ENCODE results near the gene PPIA.

The PPIA gene

GRCh38 chr7:44847920-44848634 lies 51.6 kb downstream of the PPIA start, which contains the start of gene H2AZ2:
Gene H2AZ2 (minus strand): TSS chr7:44848087. CDS start chr7:44847971, 116 bp downstream.
- peaks cover 15% of the 10 kb centered on the region for H3K4me1 ChIP-seq (ENCODE audit: low read length)
- peaks cover 29% of the 10 kb centered on the region for H4K20me1 ChIP-seq (ENCODE audit: insufficient read depth, low read length)
- H3K4me3 ChIP-seq (ENCODE audit: low read length), result peak within 1 kb of the TSS; percentile 86
- H3K4me2 ChIP-seq (ENCODE audit: low read length), result peak within 1 kb of the TSS; percentile 85
- TF ChIP-seq CTCF (IDR thresholded peaks at IDR 0.05; ENCODE audit: low read depth, low read length) (no peak), EZH2phosphoT487 (IDR thresholded peaks at IDR 0.05; ENCODE audit: low read depth) (no peak)
- H3K27me3 ChIP-seq (ENCODE audit: low read depth, low read length), result no peaks in the 10 kb centered on the region
- H3K79me2 ChIP-seq (ENCODE audit: low read length), result peaks cover 52% of the 10 kb centered on the region
- peak within 1 kb of the TSS; percentile 78 for H3K27ac ChIP-seq (ENCODE audit: low read length)
- H3K36me3 ChIP-seq (replicated peaks; ENCODE audit: low read depth, low read length), result peaks cover 4% of the 10 kb centered on the region
- H3K9me3 ChIP-seq (ENCODE audit: insufficient read depth, low read length), result no peaks in the 10 kb centered on the region
- H2AFZ ChIP-seq (ENCODE audit: low read depth, low read length), result peak within 1 kb of the TSS; percentile 20; the same call in 1 of the 2 replicates
- peak within 1 kb of the TSS; percentile 89 for H3K9ac ChIP-seq (ENCODE audit: low read length)

- Histone ChIP-seq H3K79me2 (ENCODE audit: low read length) (peaks cover 39% of the 10 kb centered on the region), H3K4me2 (ENCODE audit: low read length) (peak overlapping the region; percentile 63), H2AFZ (ENCODE audit: low read depth, low read length) (no peak overlapping the region), H3K9me3 (ENCODE audit: insufficient read depth, low read length) (no peaks in the 10 kb centered on the region), H3K4me3 (ENCODE audit: low read length) (peak overlapping the region; percentile 86), H3K9ac (ENCODE audit: low read length) (peak overlapping the region; percentile 89), H4K20me1 (ENCODE audit: insufficient read depth, low read length) (peaks cover 23% of the 10 kb centered on the region), H3K27ac (ENCODE audit: low read length) (no peak overlapping the region), H3K27me3 (ENCODE audit: low read depth, low read length) (no peaks in the 10 kb centered on the region), H3K4me1 (ENCODE audit: low read length) (peaks cover 15% of the 10 kb centered on the region), H3K36me3 (replicated peaks; ENCODE audit: low read depth, low read length) (peaks cover 2% of the 10 kb centered on the region)
- no peak for TF ChIP-seq EZH2phosphoT487 (IDR thresholded peaks at IDR 0.05; ENCODE audit: low read depth)
- no peak for TF ChIP-seq CTCF (IDR thresholded peaks at IDR 0.05; ENCODE audit: low read depth, low read length)
These were observed 52.9 kb downstream of the PPIA start for GRCh38 chr7:44849259-44849884.

- TF ChIP-seq CTCF (IDR thresholded peaks at IDR 0.05; ENCODE audit: low read depth, low read length), result no peak
- no peak for TF ChIP-seq EZH2phosphoT487 (IDR thresholded peaks at IDR 0.05; ENCODE audit: low read depth)
- Histone ChIP-seq H2AFZ (ENCODE audit: low read depth, low read length) (no peak overlapping the region), H3K27ac (ENCODE audit: low read length) (no peak overlapping the region), H3K4me2 (ENCODE audit: low read length) (no peak overlapping the region), H3K27me3 (ENCODE audit: low read depth, low read length) (no peaks in the 10 kb centered on the region), H3K9me3 (ENCODE audit: insufficient read depth, low read length) (no peaks in the 10 kb centered on the region), H3K4me1 (ENCODE audit: low read length) (peaks cover 13% of the 10 kb centered on the region), H3K79me2 (ENCODE audit: low read length) (peaks cover 33% of the 10 kb centered on the region), H3K9ac (ENCODE audit: low read length) (no peak overlapping the region), H4K20me1 (ENCODE audit: insufficient read depth, low read length) (peaks cover 16% of the 10 kb centered on the region), H3K36me3 (replicated peaks; ENCODE audit: low read depth, low read length) (peaks cover 2% of the 10 kb centered on the region), H3K4me3 (ENCODE audit: low read length) (no peak overlapping the region)
These were observed 53.5 kb downstream of the PPIA start for GRCh38 chr7:44849885-44850544.

GRCh38 chr7:44852590-44852989 lies 56.1 kb downstream of the PPIA start:
- H3K4me1 ChIP-seq (ENCODE audit: low read length), result peaks cover 5% of the 10 kb centered on the region
- H3K27me3 ChIP-seq (ENCODE audit: low read depth, low read length), result no peaks in the 10 kb centered on the region
- H4K20me1 ChIP-seq (ENCODE audit: insufficient read depth, low read length), result no peaks in the 10 kb centered on the region
- TF ChIP-seq CTCF (IDR thresholded peaks at IDR 0.05; ENCODE audit: low read depth, low read length) (no peak), EZH2phosphoT487 (IDR thresholded peaks at IDR 0.05; ENCODE audit: low read depth) (no peak)
- no peak overlapping the region for H3K4me3 ChIP-seq (ENCODE audit: low read length)
- H2AFZ ChIP-seq (ENCODE audit: low read depth, low read length), result no peak overlapping the region
- H3K9me3 ChIP-seq (ENCODE audit: insufficient read depth, low read length), result no peaks in the 10 kb centered on the region
- peaks cover 7% of the 10 kb centered on the region for H3K79me2 ChIP-seq (ENCODE audit: low read length)
- no peak overlapping the region for H3K27ac ChIP-seq (ENCODE audit: low read length)
- no peak overlapping the region for H3K4me2 ChIP-seq (ENCODE audit: low read length)
- H3K9ac ChIP-seq (ENCODE audit: low read length), result no peak overlapping the region
- H3K36me3 ChIP-seq (replicated peaks; ENCODE audit: low read depth, low read length), result peaks cover 2% of the 10 kb centered on the region

Measured in OCI-LY3 (cell line).